ENCODE results near the gene OR13C2.
"Not testable (repeated sequence)": the region's sequence is repeated elsewhere in the genome, so short reads cannot be mapped to it uniquely, and the experiment has no call there.

OR13C2 gene, protein sequence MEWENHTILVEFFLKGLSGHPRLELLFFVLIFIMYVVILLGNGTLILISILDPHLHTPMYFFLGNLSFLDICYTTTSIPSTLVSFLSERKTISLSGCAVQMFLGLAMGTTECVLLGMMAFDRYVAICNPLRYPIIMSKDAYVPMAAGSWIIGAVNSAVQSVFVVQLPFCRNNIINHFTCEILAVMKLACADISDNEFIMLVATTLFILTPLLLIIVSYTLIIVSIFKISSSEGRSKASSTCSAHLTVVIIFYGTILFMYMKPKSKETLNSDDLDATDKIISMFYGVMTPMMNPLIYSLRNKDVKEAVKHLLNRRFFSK

DNA sequence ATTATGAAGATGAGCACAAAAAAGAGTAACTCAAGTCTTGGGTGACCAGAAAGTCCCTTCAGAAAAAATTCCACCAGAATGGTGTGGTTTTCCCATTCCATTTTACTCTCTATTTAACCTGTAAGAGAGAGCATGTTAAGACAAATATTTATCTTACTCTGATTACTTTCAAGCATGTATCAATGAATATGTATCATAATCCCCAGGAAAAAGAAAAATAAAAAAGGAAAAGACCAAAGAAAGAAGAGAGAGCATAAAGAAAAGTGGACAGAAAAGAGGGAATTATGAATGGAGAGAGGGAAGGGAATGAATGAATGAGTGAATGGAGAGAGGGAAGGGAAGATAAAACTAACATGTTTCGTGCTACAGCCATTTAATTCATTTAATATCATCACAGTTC is at the start of gene OR13C2:
OR13C2 (minus strand) TSS at position 101 of the 400 bp plus-strand sequence; CDS start at position 101, 0 bp downstream.
- not testable (repeated sequence) for H3K27me3 ChIP-seq (ENCODE audit: insufficient read depth, low read length, poor library complexity, severe bottlenecking); H3K9me2 ChIP-seq (replicated peaks; ENCODE audit: low read depth, low read length); H3K4me2 ChIP-seq (ENCODE audit: low read depth, low read length, poor library complexity, severe bottlenecking); H3F3A ChIP-seq (ENCODE audit: low read depth); H3K36me3 ChIP-seq (ENCODE audit: insufficient read depth, low read length); H3K4me1 ChIP-seq (ENCODE audit: insufficient read depth, low read length, poor library complexity, severe bottlenecking); H4K20me1 ChIP-seq (ENCODE audit: insufficient read depth, low read length, poor library complexity, severe bottlenecking); H3K79me2 ChIP-seq (ENCODE audit: insufficient read depth, low read length); H3K9ac ChIP-seq (ENCODE audit: low read depth, low read length, poor library complexity, severe bottlenecking); H3K4me3 ChIP-seq (ENCODE audit: low read length, poor library complexity, severe bottlenecking); H2AFZ ChIP-seq (ENCODE audit: low read length); H3K9me3 ChIP-seq (ENCODE audit: insufficient read depth, low read depth, low read length)

DNA sequence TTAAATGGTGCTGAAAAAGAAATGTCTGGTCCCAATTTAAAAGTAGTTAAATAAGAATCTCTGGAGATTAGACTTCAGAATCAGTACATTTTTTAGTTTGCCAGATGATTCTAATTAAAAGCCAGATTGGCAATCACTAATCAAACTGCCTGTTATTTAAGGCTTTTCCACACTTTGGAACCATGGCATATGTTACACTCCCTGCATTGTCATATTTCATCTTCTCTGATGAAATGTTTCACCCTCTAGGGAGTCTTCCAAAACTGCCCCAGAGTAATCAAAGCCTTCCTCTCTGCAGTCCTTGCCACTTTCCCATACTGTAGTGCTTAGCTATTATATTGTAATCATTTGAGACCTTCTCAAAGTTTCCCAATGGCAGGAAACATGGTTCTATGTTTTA is 30.0 kb upstream of the OR13C2 start:
- Histone ChIP-seq H3K4me2 (ENCODE audit: low read depth, low read length, poor library complexity, severe bottlenecking) (no peak overlapping the region), H3F3A (ENCODE audit: low read depth) (no peaks in the 10 kb centered on the region), H2AFZ (ENCODE audit: low read length) (no peak overlapping the region), H3K27me3 (ENCODE audit: insufficient read depth, low read length, poor library complexity, severe bottlenecking) (no peaks in the 10 kb centered on the region), H3K9ac (ENCODE audit: low read depth, low read length, poor library complexity, severe bottlenecking) (no peak overlapping the region), H3K4me3 (ENCODE audit: low read length, poor library complexity, severe bottlenecking) (no peak overlapping the region), H4K20me1 (ENCODE audit: insufficient read depth, low read length, poor library complexity, severe bottlenecking) (no peaks in the 10 kb centered on the region), H3K4me1 (ENCODE audit: insufficient read depth, low read length, poor library complexity, severe bottlenecking) (no peaks in the 10 kb centered on the region), H3K9me3 (ENCODE audit: insufficient read depth, low read depth, low read length) (no peaks in the 10 kb centered on the region), H3K36me3 (ENCODE audit: insufficient read depth, low read length) (no peaks in the 10 kb centered on the region), H3K9me2 (replicated peaks; ENCODE audit: low read depth, low read length) (no peaks in the 10 kb centered on the region), H3K79me2 (ENCODE audit: insufficient read depth, low read length) (no peaks in the 10 kb centered on the region)
- no peak for TF ChIP-seq EZH2phosphoT487 (IDR thresholded peaks at IDR 0.05; ENCODE audit: borderline replicate concordance)
- TF ChIP-seq, protein P1, sequence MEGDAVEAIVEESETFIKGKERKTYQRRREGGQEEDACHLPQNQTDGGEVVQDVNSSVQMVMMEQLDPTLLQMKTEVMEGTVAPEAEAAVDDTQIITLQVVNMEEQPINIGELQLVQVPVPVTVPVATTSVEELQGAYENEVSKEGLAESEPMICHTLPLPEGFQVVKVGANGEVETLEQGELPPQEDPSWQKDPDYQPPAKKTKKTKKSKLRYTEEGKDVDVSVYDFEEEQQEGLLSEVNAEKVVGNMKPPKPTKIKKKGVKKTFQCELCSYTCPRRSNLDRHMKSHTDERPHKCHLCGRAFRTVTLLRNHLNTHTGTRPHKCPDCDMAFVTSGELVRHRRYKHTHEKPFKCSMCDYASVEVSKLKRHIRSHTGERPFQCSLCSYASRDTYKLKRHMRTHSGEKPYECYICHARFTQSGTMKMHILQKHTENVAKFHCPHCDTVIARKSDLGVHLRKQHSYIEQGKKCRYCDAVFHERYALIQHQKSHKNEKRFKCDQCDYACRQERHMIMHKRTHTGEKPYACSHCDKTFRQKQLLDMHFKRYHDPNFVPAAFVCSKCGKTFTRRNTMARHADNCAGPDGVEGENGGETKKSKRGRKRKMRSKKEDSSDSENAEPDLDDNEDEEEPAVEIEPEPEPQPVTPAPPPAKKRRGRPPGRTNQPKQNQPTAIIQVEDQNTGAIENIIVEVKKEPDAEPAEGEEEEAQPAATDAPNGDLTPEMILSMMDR (conservative IDR thresholded peaks at IDR 0.05; ENCODE audit: low read length), result no peak

DNA sequence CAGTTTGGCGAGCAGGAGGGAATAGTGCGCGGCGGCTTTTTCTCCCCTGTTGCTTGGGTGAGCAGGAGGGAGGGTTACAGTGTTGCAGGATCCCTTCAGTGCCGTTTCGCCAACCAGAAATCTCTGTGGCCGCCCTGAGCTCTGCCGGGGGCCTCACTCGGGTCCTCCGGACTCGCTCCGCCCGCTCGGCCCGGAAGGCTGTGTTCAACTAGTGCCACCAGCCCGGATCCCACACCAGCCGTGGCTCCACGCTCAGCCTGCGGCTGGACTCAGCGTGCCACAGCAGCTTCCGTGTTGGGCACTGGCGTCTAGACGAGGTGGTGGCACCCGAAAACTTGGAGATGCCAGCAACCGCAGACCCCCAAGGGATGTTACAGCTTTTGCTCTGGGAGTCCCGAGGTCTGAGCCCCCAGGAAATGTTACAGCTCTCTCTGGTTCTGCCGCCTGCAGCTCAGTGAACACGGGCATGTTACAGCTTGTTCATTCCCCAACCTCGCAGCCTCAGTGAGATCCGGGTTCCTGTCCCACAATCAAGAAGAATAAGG is 28.6 kb upstream of the OR13C2 start:
- H3K79me2 ChIP-seq (ENCODE audit: insufficient read depth, low read length), result no peaks in the 10 kb centered on the region
- no peaks in the 10 kb centered on the region for H3K9me3 ChIP-seq (ENCODE audit: insufficient read depth, low read depth, low read length)
- no peak overlapping the region for H3K4me3 ChIP-seq (ENCODE audit: low read length, poor library complexity, severe bottlenecking)
- no peaks in the 10 kb centered on the region for H3K27me3 ChIP-seq (ENCODE audit: insufficient read depth, low read length, poor library complexity, severe bottlenecking)
- H3K9me2 ChIP-seq (replicated peaks; ENCODE audit: low read depth, low read length), result no peaks in the 10 kb centered on the region
- no peak overlapping the region for H3K9ac ChIP-seq (ENCODE audit: low read depth, low read length, poor library complexity, severe bottlenecking)
- no peaks in the 10 kb centered on the region for H3K36me3 ChIP-seq (ENCODE audit: insufficient read depth, low read length)
- no peak overlapping the region for H3K4me2 ChIP-seq (ENCODE audit: low read depth, low read length, poor library complexity, severe bottlenecking)
- H2AFZ ChIP-seq (ENCODE audit: low read length), result no peak overlapping the region
- no peaks in the 10 kb centered on the region for H3K4me1 ChIP-seq (ENCODE audit: insufficient read depth, low read length, poor library complexity, severe bottlenecking)
- TF ChIP-seq EZH2phosphoT487 (IDR thresholded peaks at IDR 0.05; ENCODE audit: borderline replicate concordance), result no peak
- TF ChIP-seq, protein P1 (conservative IDR thresholded peaks at IDR 0.05; ENCODE audit: low read length), result no peak
- H4K20me1 ChIP-seq (ENCODE audit: insufficient read depth, low read length, poor library complexity, severe bottlenecking), result no peaks in the 10 kb centered on the region
- no peaks in the 10 kb centered on the region for H3F3A ChIP-seq (ENCODE audit: low read depth)

DNA sequence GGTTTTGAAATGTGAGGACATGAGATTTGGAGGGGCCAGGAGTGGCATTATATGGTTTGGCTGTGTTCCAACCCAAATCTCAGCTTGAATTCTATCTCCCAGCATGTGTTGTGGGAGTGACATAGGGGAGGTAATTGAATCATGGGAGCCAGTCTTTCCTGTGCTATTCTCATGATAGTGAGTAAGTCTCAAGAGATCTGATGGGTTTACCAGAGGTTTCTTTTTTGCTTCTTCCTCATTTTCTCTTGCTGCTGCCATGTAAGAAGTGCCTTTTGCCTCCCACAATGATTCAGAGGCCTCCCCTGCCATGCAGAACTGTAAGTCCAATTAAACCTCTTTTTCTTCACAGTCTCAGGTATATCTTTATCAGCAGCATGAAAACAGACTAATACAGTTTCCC is 20.5 kb upstream of the OR13C2 start:
- H2AFZ ChIP-seq (ENCODE audit: low read length); H3K79me2 ChIP-seq (ENCODE audit: insufficient read depth, low read length); H3K4me3 ChIP-seq (ENCODE audit: low read length, poor library complexity, severe bottlenecking); H4K20me1 ChIP-seq (ENCODE audit: insufficient read depth, low read length, poor library complexity, severe bottlenecking); H3K9ac ChIP-seq (ENCODE audit: low read depth, low read length, poor library complexity, severe bottlenecking); H3K4me1 ChIP-seq (ENCODE audit: insufficient read depth, low read length, poor library complexity, severe bottlenecking); H3K9me2 ChIP-seq (replicated peaks; ENCODE audit: low read depth, low read length); H3K27me3 ChIP-seq (ENCODE audit: insufficient read depth, low read length, poor library complexity, severe bottlenecking); H3K9me3 ChIP-seq (ENCODE audit: insufficient read depth, low read depth, low read length); H3F3A ChIP-seq (ENCODE audit: low read depth); H3K36me3 ChIP-seq (ENCODE audit: insufficient read depth, low read length); H3K4me2 ChIP-seq (ENCODE audit: low read depth, low read length, poor library complexity, severe bottlenecking): not testable (repeated sequence)

Measured in Loucy (cell line).